ENCODE data around the gene CCDC134. TPM values are rescaled to one million over a fixed set of nuclear protein-coding genes. Genes with fewer than 3 reads are reported as not detected.

Gene CCDC134
- total RNA-seq, 1 donor = 8.3 TPM

GRCh38 chr22:41805639-41806038 is 5.2 kb downstream of the CCDC134 start:
- Histone ChIP-seq H3K9me3 (ENCODE audit: low read depth, low read length) (no peaks in the 10 kb centered on the region), H3K79me2 (ENCODE audit: insufficient read depth, low read length) (peaks cover 15% of the 10 kb centered on the region)

GRCh38 chr22:41808400-41808799 is 7.9 kb downstream of the CCDC134 start:
- no peak overlapping the region for H2AFZ ChIP-seq (ENCODE audit: low read length)
- H3K9me3 ChIP-seq (ENCODE audit: low read depth, low read length) = no peaks in the 10 kb centered on the region
- no peaks in the 10 kb centered on the region for H4K20me1 ChIP-seq (ENCODE audit: insufficient read depth, low read length)
- TF ChIP-seq CTCF (IDR thresholded peaks at IDR 0.05; ENCODE audit: extremely low read depth, low read depth, low read length) = no peak
- H3K27me3 ChIP-seq (ENCODE audit: insufficient read depth, low read length) = no peaks in the 10 kb centered on the region
- DNase-seq (ENCODE audit: insufficient read length, low spot score, missing footprints) = no peak
- H3K4me2 ChIP-seq (ENCODE audit: insufficient read depth, low read length) = no peak overlapping the region
- H3K4me1 ChIP-seq (ENCODE audit: insufficient read depth, low read length) = no peaks in the 10 kb centered on the region
- peaks cover 5% of the 10 kb centered on the region for H3K36me3 ChIP-seq (ENCODE audit: insufficient read depth, low read length)
- H3K27ac ChIP-seq (ENCODE audit: low read depth, low read length) = no peak overlapping the region
- H3K4me3 ChIP-seq (ENCODE audit: insufficient read depth, low read length) = no peak overlapping the region
- no peaks in the 10 kb centered on the region for H3K79me2 ChIP-seq (ENCODE audit: insufficient read depth, low read length)

More at GRCh38 chr22:41805639-41806038, 5.2 kb downstream of the CCDC134 start:
- H3K27ac ChIP-seq (ENCODE audit: low read depth, low read length) = no peak overlapping the region
- no peaks in the 10 kb centered on the region for H4K20me1 ChIP-seq (ENCODE audit: insufficient read depth, low read length)
- H3K4me2 ChIP-seq (ENCODE audit: insufficient read depth, low read length) = no peak overlapping the region
- TF ChIP-seq CTCF (IDR thresholded peaks at IDR 0.05; ENCODE audit: extremely low read depth, low read depth, low read length) = no peak
- no peak overlapping the region for H2AFZ ChIP-seq (ENCODE audit: low read length)
- H3K4me1 ChIP-seq (ENCODE audit: insufficient read depth, low read length) = peaks cover 6% of the 10 kb centered on the region
- no peaks in the 10 kb centered on the region for H3K27me3 ChIP-seq (ENCODE audit: insufficient read depth, low read length)
- no peak for DNase-seq (ENCODE audit: insufficient read length, low spot score, missing footprints)
- H3K36me3 ChIP-seq (ENCODE audit: insufficient read depth, low read length) = peaks cover 5% of the 10 kb centered on the region
- no peak overlapping the region for H3K4me3 ChIP-seq (ENCODE audit: insufficient read depth, low read length)

- no peaks in the 10 kb centered on the region for H3K79me2 ChIP-seq (ENCODE audit: insufficient read depth, low read length)
- H3K4me2 ChIP-seq (ENCODE audit: insufficient read depth, low read length) = no peak overlapping the region
- H3K27me3 ChIP-seq (ENCODE audit: insufficient read depth, low read length) = no peaks in the 10 kb centered on the region
- H3K27ac ChIP-seq (ENCODE audit: low read depth, low read length) = no peak overlapping the region
- H3K4me1 ChIP-seq (ENCODE audit: insufficient read depth, low read length) = no peaks in the 10 kb centered on the region
- H3K9me3 ChIP-seq (ENCODE audit: low read depth, low read length) = no peaks in the 10 kb centered on the region
- no peak for TF ChIP-seq CTCF (IDR thresholded peaks at IDR 0.05; ENCODE audit: extremely low read depth, low read depth, low read length)
- no peak overlapping the region for H3K4me3 ChIP-seq (ENCODE audit: insufficient read depth, low read length)
- no peaks in the 10 kb centered on the region for H4K20me1 ChIP-seq (ENCODE audit: insufficient read depth, low read length)
- no peak for DNase-seq (ENCODE audit: insufficient read length, low spot score, missing footprints)
- peaks cover 5% of the 10 kb centered on the region for H3K36me3 ChIP-seq (ENCODE audit: insufficient read depth, low read length)
- H2AFZ ChIP-seq (ENCODE audit: low read length) = no peak overlapping the region
Observed at GRCh38 chr22:41810022-41810421, 9.5 kb downstream of the CCDC134 start.

- DNase-seq (ENCODE audit: insufficient read length, low spot score, missing footprints) = no peak
- Histone ChIP-seq H3K36me3 (ENCODE audit: insufficient read depth, low read length) (peaks cover 11% of the 10 kb centered on the region), H3K4me3 (ENCODE audit: insufficient read depth, low read length) (no peak overlapping the region), H3K9me3 (ENCODE audit: low read depth, low read length) (no peaks in the 10 kb centered on the region), H4K20me1 (ENCODE audit: insufficient read depth, low read length) (no peaks in the 10 kb centered on the region), H3K27me3 (ENCODE audit: insufficient read depth, low read length) (no peaks in the 10 kb centered on the region), H3K4me2 (ENCODE audit: insufficient read depth, low read length) (no peak overlapping the region), H3K79me2 (ENCODE audit: insufficient read depth, low read length) (no peaks in the 10 kb centered on the region), H3K27ac (ENCODE audit: low read depth, low read length) (no peak overlapping the region), H2AFZ (ENCODE audit: low read length) (no peak overlapping the region), H3K4me1 (ENCODE audit: insufficient read depth, low read length) (no peaks in the 10 kb centered on the region)
- no peak for TF ChIP-seq CTCF (IDR thresholded peaks at IDR 0.05; ENCODE audit: extremely low read depth, low read depth, low read length)
Observed at GRCh38 chr22:41812805-41813545, 12.5 kb downstream of the CCDC134 start.

Measured in osteoblast (primary cell).